Activated CD4-positive, alpha-beta T cell treated with anti-CD3 and anti-CD28 coated beads, Interleukin-2, amount 50 U/mL, for 4 hours (primary cell): ENCODE results near the gene VSIG8.
A peak's percentile ranks its signal among the peaks of the same experiment; 100 is the strongest.

Experiments used
- DNase-seq, 2 experiments: peaks; one replicate each; pipeline ENCODE4 v3.0.0-alpha.2; 2020

The VSIG8 gene

DNA sequence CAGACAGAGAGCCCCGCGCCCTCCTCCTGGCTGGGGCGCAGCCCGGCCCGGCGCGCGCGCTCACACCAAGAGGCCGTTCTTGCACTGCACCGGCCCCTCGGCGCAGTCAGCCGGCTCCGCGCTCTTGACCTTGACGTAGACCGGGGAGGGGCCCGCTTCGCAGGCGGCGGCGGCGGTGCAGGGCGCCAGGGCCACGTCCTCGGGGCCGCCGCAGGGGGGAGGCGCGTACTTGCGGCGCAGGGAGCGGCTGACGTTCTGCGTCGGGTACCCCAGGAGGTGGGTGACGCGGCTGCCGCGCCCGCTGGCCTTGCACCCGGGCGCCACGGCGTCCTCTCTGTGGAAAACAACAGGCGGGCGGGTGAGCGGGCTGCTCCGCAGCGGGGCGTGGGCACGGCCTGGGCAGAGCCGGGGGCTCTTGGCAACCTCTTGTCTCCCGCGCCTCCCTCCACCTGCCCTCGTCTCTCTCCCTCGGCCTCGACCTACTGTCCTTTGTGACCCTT is 7.7 kb downstream of the VSIG8 start:
- DNase-seq: peak; percentile 52 to 54

DNA sequence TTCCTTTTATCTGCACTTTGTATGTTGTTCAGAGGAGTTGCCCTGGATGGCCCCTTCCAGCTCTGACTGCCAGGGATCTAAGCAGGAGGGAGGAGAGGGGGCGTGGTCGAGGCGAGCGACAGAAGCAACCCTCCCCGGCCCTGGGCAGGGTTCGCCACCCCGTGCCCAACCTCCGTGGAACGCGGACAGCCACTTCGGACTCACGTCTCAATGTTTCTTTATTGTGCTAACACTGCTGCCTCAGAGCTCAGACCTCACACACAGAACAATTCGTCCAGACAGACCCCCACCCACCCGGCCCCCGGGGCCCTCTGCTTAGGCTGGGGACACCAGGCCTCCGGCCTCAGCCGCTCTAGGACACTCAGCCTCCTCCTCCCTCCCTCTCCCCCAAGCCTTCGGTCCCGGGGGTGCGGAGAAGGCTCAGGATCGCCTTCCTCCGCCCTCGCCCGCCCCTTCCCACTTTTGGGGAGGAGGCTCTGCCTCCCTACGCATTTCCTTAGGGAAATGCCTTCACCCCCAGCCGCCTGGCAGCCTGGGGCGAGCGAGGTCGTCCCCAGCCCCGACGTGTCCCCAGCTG is 8.3 kb downstream of the VSIG8 start:
- no peak for DNase-seq

- DNase-seq: no peak
Measured at GRCh38 chr1:159853417-159854115, 8.9 kb downstream of the VSIG8 start.

- no peak for DNase-seq
Measured at GRCh38 chr1:159851407-159851806, 11.1 kb downstream of the VSIG8 start.

DNA sequence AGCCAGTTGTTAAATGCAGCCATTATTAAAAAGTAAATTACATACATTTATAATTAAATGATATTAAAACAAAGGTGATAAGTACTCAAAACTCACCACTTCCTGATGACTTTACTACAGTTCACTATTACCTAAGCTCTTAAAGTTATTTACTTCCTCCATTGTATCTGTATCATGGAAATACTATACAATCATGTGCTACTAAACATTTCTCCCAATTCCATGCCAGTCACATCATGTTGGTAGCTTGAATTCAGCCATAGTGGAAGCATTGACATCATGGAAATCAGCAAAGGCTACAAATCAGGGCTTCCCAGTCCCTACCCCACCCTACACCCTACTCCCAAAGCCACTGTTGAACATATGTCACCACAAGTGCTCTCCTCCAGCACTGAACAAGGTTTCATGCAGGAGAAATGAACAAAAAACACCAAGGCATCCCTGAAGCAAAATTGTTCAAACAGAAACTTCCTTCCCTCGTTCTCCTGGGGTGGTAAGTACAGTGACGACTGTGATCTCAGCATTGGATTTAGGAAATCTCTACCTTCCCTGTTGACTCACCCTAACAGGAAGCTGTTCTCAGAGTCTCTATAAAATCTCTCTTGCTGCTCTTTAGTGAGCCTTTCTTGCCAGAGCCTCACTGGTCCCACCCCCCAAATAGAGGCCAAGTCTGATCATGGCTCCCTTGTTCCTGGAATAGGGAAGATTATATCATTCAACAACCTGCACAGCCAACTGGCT is 12.7 kb downstream of the VSIG8 start:
- no peak for DNase-seq

GRCh38 chr1:159848326-159848725 is 14.1 kb downstream of the VSIG8 start:
- DNase-seq: no peak

DNA sequence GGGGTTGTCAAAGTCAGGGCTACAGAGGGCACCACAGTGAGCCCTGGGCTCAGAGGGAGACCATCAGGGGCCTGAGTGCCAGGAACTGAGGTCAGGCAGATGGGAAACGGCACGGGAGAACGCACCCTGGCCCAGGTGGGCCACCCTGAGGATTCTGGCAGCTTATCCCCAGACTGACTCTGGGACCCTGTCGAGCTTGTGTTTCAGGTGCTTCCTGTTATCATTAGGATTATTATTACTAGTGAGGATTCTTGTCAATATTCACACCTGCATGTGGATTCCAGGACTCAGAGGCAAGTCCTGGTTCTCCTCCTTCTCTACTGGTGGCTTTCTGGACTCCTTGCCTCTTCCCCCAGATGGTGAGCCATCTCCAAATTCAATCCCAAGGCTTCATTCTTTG is 15.2 kb downstream of the VSIG8 start:
- no peak for DNase-seq

DNA sequence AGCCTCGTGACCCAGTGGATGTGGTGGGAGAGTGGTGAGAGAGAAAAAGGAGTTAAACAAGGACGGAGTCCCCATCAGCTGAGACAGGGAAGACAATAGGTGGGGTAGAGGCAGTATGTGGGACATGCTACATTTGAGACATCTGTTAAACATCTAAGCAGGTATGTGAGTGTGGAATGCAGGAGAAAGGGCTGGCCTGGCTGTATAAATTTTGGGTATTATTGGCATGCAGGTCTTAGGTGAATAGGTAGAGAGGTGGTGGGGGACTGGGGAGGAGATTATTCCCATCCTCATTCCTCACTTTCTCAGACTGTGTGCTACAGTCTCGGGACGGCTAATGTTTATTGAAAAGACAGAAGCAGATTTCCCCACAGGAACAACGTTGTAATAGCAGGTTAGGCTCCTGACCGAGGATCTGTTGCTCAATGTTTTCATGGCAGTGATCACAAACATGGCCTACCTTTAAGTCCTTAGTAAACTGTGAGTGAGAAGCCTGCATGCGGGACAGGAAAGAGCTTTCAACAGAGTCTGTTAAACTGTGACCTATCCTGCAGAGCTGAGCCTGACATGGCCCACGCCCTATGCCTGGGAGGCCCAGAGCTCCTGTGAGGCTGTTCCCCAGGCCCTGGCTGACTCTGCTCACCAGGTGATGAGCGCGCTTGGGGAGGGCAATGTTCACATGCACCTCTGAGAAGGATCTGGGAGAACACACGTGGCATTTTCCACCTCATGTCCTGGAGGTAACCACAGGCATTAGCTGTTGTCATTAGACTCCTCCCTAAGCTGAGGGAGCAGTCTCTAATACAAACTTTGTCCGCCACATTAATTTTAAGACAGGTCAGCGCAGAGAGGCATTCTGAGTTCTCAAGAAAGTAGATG is 16.5 kb downstream of the VSIG8 start:
- DNase-seq: no peak

DNA sequence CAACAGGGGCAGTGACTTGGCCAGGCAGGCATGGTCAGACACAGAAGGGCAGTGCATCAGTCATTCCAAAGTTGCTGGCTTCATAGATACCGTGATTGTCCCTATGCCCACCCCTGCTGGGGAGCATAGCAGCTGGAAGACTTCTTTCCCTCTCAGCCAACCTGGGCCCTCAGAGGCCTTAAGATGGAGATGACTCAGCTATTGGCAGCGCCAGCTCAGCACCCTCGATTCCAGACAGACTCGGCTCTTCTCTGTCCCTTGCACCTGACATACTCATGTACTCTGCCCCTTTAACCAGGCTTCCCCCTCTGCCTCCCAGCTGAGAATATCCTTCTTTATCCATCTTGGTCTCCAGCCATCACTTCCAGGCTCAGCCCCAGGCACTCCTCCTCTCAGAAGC is 19.0 kb downstream of the VSIG8 start:
- DNase-seq: no peak

GRCh38 chr1:159841749-159842148 is 20.7 kb downstream of the VSIG8 start:
- no peak for DNase-seq

DNA sequence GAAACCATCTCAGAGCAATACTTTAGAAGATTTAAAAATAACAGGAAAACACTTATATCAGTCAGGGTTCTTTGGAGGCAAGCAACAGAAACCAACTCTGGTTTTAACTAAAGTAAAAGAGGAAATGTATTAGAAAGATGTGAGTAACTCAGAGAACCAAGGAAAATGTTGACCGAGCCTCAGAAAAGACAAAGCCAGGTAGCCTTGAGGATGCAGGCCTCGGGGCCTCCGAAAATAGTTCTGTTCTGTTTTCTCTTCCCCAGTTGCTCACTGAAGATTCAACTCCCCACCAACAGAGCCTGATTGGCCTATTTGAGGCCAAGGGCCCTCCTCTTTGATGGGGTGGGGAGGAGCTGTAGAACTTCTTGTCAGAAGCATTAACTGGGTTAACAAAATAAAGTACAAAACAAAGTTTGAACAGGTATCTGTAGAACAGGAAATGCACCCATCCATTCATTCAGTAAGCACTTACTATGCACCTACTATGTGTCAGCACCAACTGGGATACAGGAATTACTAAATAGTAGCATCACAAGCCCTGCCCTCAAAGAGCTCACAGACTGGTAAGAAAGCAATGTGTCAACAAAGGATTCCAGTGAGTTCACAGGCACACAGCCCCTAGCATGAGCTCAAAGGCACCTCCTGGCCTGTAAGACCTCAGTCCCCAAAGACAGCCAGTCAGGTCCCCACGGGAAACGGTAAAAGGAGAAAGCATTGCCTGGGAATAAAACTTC is 23.2 kb downstream of the VSIG8 start:
- no peak for DNase-seq

GRCh38 chr1:159838715-159839114 is 23.7 kb downstream of the VSIG8 start:
- DNase-seq: no peak

- DNase-seq: no peak
Measured at GRCh38 chr1:159835862-159836525, 26.5 kb downstream of the VSIG8 start.

DNA sequence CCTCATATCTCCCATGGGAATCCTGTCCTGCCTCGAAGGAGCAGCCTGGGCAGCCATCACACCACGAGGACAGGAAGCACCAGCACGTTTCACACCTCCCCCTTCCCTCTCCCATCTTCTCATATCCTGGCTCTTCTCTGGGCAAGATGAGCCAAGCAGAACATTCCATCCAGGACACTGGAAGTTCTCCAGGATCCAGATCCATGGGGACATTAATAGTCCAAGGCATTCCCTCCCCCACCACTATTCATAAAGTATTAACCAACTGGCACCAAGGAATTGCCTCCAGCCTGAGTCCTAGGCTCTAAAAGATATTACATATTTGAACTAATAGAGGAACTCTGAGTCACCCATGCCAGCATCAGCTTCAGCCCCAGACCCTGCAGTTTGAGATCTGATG is 27.1 kb downstream of the VSIG8 start:
- DNase-seq: no peak

- DNase-seq: no peak
Measured at GRCh38 chr1:159832309-159832708, 30.1 kb downstream of the VSIG8 start.

DNA sequence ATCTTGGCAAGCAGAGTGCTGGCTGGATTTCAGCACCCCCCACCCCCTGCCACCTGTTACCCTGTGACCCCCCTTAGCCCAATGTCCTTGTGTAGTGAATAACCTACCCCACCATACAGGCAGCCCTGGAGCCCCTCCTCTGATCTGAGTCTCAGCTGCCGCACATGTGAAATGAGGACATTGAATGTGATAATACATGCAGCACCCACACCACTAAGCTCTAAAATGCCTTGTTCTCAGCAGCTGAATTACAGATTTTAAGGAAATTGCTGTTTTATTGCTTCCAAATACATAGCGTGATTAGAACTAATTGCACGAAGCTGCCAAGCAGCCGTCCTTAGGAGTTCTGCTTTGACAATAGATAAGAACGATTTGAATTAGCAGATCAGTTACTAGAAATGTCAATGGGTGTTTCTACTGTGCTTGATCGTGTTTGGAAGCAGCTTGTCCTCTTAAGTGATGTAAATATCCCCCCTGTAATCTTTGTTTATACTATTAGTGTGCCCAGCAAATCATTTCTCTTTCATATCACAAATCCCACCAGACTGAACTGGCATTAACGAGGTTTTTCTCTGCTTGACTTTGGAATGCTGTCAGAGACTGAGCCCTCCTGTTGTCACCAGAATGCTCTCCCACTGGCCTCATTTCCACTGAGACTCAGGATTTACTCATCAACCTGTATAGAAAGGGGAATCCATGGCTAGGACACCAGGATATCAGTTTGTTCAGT is 30.9 kb downstream of the VSIG8 start:
- DNase-seq: no peak

DNA sequence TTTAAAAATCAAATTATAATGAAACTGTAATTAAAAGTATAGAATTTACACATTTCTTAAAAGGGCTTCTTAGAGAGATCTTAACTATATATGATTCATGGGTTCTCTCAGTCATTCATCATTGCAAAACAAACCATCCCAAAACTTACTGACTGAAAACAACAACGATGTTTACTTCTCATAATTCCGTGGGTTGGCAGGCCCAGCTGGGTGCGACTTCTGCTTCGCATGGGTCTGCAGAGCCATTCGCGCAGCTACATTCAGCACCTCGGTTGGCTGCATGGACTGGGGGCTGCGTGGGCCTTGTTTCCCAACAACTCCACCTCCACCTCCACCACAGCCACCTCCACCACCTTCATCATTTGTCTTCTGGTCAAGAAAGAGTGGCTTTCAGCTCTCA is 31.7 kb downstream of the VSIG8 start:
- DNase-seq: no peak

GRCh38 chr1:159829822-159830465 is 32.5 kb downstream of the VSIG8 start:
- DNase-seq: no peak

DNA sequence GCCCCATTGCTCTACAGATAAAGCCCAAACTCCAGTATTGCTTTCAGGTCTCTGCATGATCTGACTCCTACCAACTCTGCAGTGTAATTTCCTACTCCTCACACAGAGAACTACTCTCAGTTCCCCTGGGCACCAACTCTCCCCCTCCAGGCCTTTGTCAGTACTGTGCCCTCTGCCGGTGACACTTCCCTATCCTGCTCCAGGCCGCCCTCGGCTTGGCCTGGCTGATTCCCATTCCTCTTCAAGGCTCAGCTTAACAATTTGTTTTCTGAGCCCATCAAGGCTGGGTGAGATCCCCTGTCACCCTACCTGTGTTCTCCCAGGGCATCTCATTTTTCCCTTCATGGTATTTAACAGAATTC is 33.2 kb downstream of the VSIG8 start:
- no peak for DNase-seq

GRCh38 chr1:159828581-159829272 is 33.7 kb downstream of the VSIG8 start:
- DNase-seq: no peak
